IMR-90 (cell line): ENCODE data around the gene PPP1R13L. TPM values are rescaled to one million over a fixed set of nuclear protein-coding genes. Genes with fewer than 3 reads are reported as not detected.

ENCODE experiments used
- ATAC-seq: fragments of 200-7000 bp; cut with Tn5 transposase; 2 replicates; pipeline ENCODE4 v1.9.1; 2020; ENCODE audit warnings: low read depth, mild to moderate bottlenecking, moderate library complexity
- BruUV-seq: library from RNA; stranded (reverse); fragments of 400-500 nt; replicated peaks from 2 replicates; lab custom pipeline; 2021; lab: Mats Ljungman, UMichigan
- CTCF ChIA-PET: fragments of 300-600 bp; formaldehyde crosslinking; extraction: SDS; loops from one replicate; lab custom pipeline; 2021; ENCODE audit warnings: antibody characterized with exemption; lab: Yijun Ruan, JAX
- POLR2A ChIA-PET: fragments of 300-600 bp; sonication (Branson Sonifier 250); formaldehyde crosslinking; loops from one replicate; lab custom pipeline; 2022; ENCODE audit warnings: antibody characterized with exemption; ENCODE audit not compliant: unreplicated experiment; lab: Charles Lee
- DNase-seq: peaks from one replicate; pipeline ENCODE4 v3.0.0; 2013
- H2AFZ ChIP-seq: replicated peaks from 2 replicates; pipeline ENCODE3; 2013; ENCODE audit warnings: low read length, mild to moderate bottlenecking; ENCODE audit not compliant: poor library complexity
- H2AK5ac ChIP-seq: 2 replicates; pipeline ENCODE4 v1.6.1; 2013; ENCODE audit warnings: low read depth, low read length, inconsistent platforms
- H2AK9ac ChIP-seq: replicated peaks from 2 replicates; pipeline ENCODE3; 2013; ENCODE audit warnings: mild to moderate bottlenecking, low read depth, low read length, moderate library complexity; ENCODE audit not compliant: poor library complexity
- H2BK120ac ChIP-seq: 2 replicates; pipeline ENCODE4 v1.6.1; 2013; ENCODE audit warnings: low read depth, low read length, inconsistent platforms
- H2BK15ac ChIP-seq: 3 replicates; pipeline ENCODE4 v1.6.1; 2013; ENCODE audit warnings: low read depth, low read length, inconsistent platforms
- H2BK20ac ChIP-seq: 2 replicates; pipeline ENCODE4 v1.6.1; 2013; ENCODE audit warnings: low read depth, mild to moderate bottlenecking, inconsistent platforms, low read length, moderate library complexity
- H2BK5ac ChIP-seq: 2 replicates; pipeline ENCODE4 v1.6.1; 2013; ENCODE audit warnings: mild to moderate bottlenecking, low read depth, low read length, inconsistent platforms; ENCODE audit not compliant: poor library complexity, severe bottlenecking
- H3K14ac ChIP-seq: replicated peaks from 2 replicates; pipeline ENCODE4 v1.6.1; 2013; ENCODE audit warnings: low read depth, low read length, inconsistent platforms
- H3K18ac ChIP-seq: 2 replicates; pipeline ENCODE4 v1.6.1; 2013; ENCODE audit warnings: low read depth, low read length, control low read depth
- H3K23ac ChIP-seq: 2 replicates; pipeline ENCODE4 v1.6.1; 2013; ENCODE audit warnings: low read depth, low read length, inconsistent platforms
- H3K27ac ChIP-seq: 2 replicates; pipeline ENCODE4 v1.5.1; 2013; ENCODE audit warnings: mild to moderate bottlenecking, control low read depth, low read length; ENCODE audit not compliant: insufficient read depth
- H3K27me3 ChIP-seq: 2 replicates; pipeline ENCODE4 v1.6.1; 2013; ENCODE audit warnings: low read length; ENCODE audit not compliant: control insufficient read depth, insufficient read depth
- H3K36me3 ChIP-seq: 2 replicates; pipeline ENCODE4 v1.6.1; 2013; ENCODE audit warnings: low read length, mixed read lengths; ENCODE audit not compliant: control insufficient read depth, insufficient read depth
- H3K4ac ChIP-seq: 2 replicates; pipeline ENCODE4 v1.6.1; 2013; ENCODE audit warnings: low read depth, low read length, inconsistent platforms
- H3K4me1 ChIP-seq: 2 replicates; pipeline ENCODE4 v1.6.1; 2013; ENCODE audit warnings: low read length, mixed read lengths; ENCODE audit not compliant: control insufficient read depth, insufficient read depth
- H3K4me2 ChIP-seq: 2 replicates; pipeline ENCODE4 v1.6.1; 2013; ENCODE audit warnings: low read depth, mild to moderate bottlenecking, control low read depth, low read length, moderate library complexity
- H3K4me3 ChIP-seq: 2 replicates; pipeline ENCODE4 v1.5.1; 2013; ENCODE audit warnings: low read depth, mild to moderate bottlenecking, control low read depth, low read length, moderate library complexity; ENCODE audit not compliant: insufficient read depth
- H3K56ac ChIP-seq: 2 replicates; pipeline ENCODE4 v1.6.1; 2013; ENCODE audit warnings: low read length, inconsistent platforms; ENCODE audit not compliant: insufficient read depth; ENCODE audit errors: extremely low read depth
- H3K79me1 ChIP-seq, 2 experiments: 2 replicates each; pipeline ENCODE4 v1.6.1; 2013; ENCODE audit warnings: low read length in 2 of 2, inconsistent platforms in 1 of 2, low read depth in 1 of 2
- H3K9ac ChIP-seq: 2 replicates; pipeline ENCODE4 v1.6.1; 2013; ENCODE audit warnings: low read depth, low read length, control low read depth
- H3K9me1 ChIP-seq: 2 replicates; pipeline ENCODE4 v1.6.1; 2013; ENCODE audit warnings: low read length, inconsistent platforms; ENCODE audit not compliant: insufficient read depth
- H3K9me3 ChIP-seq: 2 replicates; pipeline ENCODE4 v1.6.1; 2013; ENCODE audit warnings: low read length; ENCODE audit not compliant: control insufficient read depth, insufficient read depth
- H4K20me1 ChIP-seq: 2 replicates; pipeline ENCODE4 v1.6.1; 2013; ENCODE audit warnings: low read length, inconsistent platforms; ENCODE audit not compliant: insufficient read depth
- H4K5ac ChIP-seq: 2 replicates; pipeline ENCODE4 v1.6.1; 2013; ENCODE audit warnings: mild to moderate bottlenecking, low read depth, low read length, control low read depth
- H4K8ac ChIP-seq, 2 experiments: 2 replicates each; pipeline ENCODE4 v1.6.1; 2013; ENCODE audit warnings: low read depth in 2 of 2, low read length in 2 of 2, control low read depth in 1 of 2, inconsistent platforms in 1 of 2
- H4K91ac ChIP-seq: 2 replicates; pipeline ENCODE4 v1.6.1; 2013; ENCODE audit warnings: low read depth, low read length, inconsistent platforms; ENCODE audit not compliant: insufficient read depth
- MAZ ChIP-seq: IDR thresholded peaks from 2 replicates; pipeline ENCODE4 v1.6.1; 2012; ENCODE audit warnings: low read depth, mild to moderate bottlenecking, low read length, improper control_type of control experiment, moderate library complexity, borderline replicate concordance
- RCOR1 ChIP-seq: IDR thresholded peaks from 2 replicates; pipeline ENCODE4 v1.6.1; 2012; ENCODE audit warnings: mild to moderate bottlenecking, low read length, improper control_type of control experiment; ENCODE audit not compliant: insufficient replicate concordance
- WGBS, 2 experiments: methylation state at CpG; one replicate each; pipeline versions ENCODE4 v1.1.5 to v1.1.7; 2013; ENCODE audit warnings: missing lambda C conversion rate in 2 of 2; ENCODE audit not compliant: insufficient read length in 1 of 2; ENCODE audit errors: extremely low coverage in 2 of 2; 5-methylcytosine and 5-hydroxymethylcytosine counted together
- dilution Hi-C: fragments of 300-500 bp; cut with HindIII; formaldehyde crosslinking; loops from one replicate; pipeline ENCODE4 v1.14.3; 2018; ENCODE audit warnings: low sequenced_read_pairs; ENCODE audit not compliant: unreplicated experiment
- in situ Hi-C: fragments of 300-500 bp; cut with MboI; formaldehyde crosslinking; loops from 3 replicates; pipeline ENCODE4 v1.14.3; 2019; ENCODE audit warnings: low sequenced_read_pairs, inconsistent platforms, mixed read lengths
- intact Hi-C: fragments of 100-400 bp; cut with micrococcal nuclease; formaldehyde crosslinking; loops from 2 replicates; pipeline ENCODE4 v1.10.0; 2022
- polyA plus RNA-seq, 3 experiments: library from polyadenylated mRNA; depleted of rRNA; stranded (reverse); fragments of >200 nt; gene quantifications; 2 replicates each; pipeline ENCODE4 v1.2.3, GENCODE V29; 2012; ENCODE audit warnings: low replicate concordance in 1 of 3
- total RNA-seq: library from RNA; depleted of rRNA; stranded (reverse); fragments of >200 nt; gene quantifications from 2 replicates; pipeline ENCODE4 v1.2.3, GENCODE V29; 2012

Gene PPP1R13L
- total and polyA plus RNA-seq, 2 of the 4 experiments (the other 2 are of a cell fraction), result 3.0 to 13.3 TPM

GRCh38 chr19:45420871-45421270 lies 16.0 kb upstream of the PPP1R13L start:
- Histone ChIP-seq H2BK5ac (no peak overlapping the region), H3K4me2 (no peak overlapping the region), H3K18ac (no peak overlapping the region), H2AK5ac (no peak overlapping the region), H3K9me3 (no peaks in the 10 kb centered on the region), H3K27ac (no peak overlapping the region), H3K4me3 (no peak overlapping the region), H3K27me3 (no peaks in the 10 kb centered on the region), H3K4ac (no peak overlapping the region), H4K20me1 (no peaks in the 10 kb centered on the region), H3K9me1 (no peaks in the 10 kb centered on the region; the same call in 1 of the 2 replicates), H4K5ac (no peak overlapping the region), H4K8ac (no peak overlapping the region), H4K91ac (no peak overlapping the region), H2AK9ac (no peak overlapping the region), H3K9ac (no peak overlapping the region), H2BK20ac (no peak overlapping the region), H3K4me1 (peaks cover 5% of the 10 kb centered on the region), H3K36me3 (peaks cover 39% of the 10 kb centered on the region), H3K23ac (no peak overlapping the region), H2BK120ac (no peak overlapping the region), H2AFZ (no peak overlapping the region), H3K56ac (no peak overlapping the region), H3K14ac (no peak overlapping the region), H2BK15ac (no peak overlapping the region), H3K79me1 (peaks cover 14 to 47% of the 10 kb centered on the region in 2 experiments)
- intact Hi-C loops, result no loop called here
- no peak for ATAC-seq
- ChIA-PET CTCF (no interaction called here), POLR2A (no interaction called here)
- dilution Hi-C loops, result no loop called here
- DNase-seq, result no peak
- in situ Hi-C loops, result no loop called here
- no peak for TF ChIP-seq MAZ
- no peak for TF ChIP-seq RCOR1
- 96% methylated on average over 4 of the region's 6 CpGs; no CpG with 5 or more reads in 1 of the 2 experiments for WGBS, 2 experiments
- BruUV-seq, result no TSS peak
